GM12878 (cell line): Measurements from ENCODE around the gene KRTAP1-1. TPM values are rescaled to one million over a fixed set of nuclear protein-coding genes. Genes with fewer than 3 reads are reported as not detected.

Source experiments
- ATAC-seq: fragments of 200-7000 bp; cut with Tn5 transposase; 3 replicates; pipeline ENCODE4 v1.9.1; 2020; ENCODE audit warnings: mild to moderate bottlenecking, moderate library complexity
- BruUV-seq: library from RNA; stranded (reverse); fragments of 400-500 nt; replicated peaks from 2 replicates; lab custom pipeline; 2021; lab: Mats Ljungman, UMichigan
- CTCF ChIA-PET: fragments of 300-600 bp; sonication (Branson Sonifier 250); formaldehyde crosslinking; extraction: SDS; loops from one replicate; lab custom pipeline; 2021; ENCODE audit warnings: inconsistent platforms; lab: Yijun Ruan, JAX
- POLR2A ChIA-PET: fragments of 350-600 bp; formaldehyde crosslinking; extraction: SDS; loops from one replicate; lab custom pipeline; 2021; ENCODE audit warnings: inconsistent platforms; lab: Charles Lee
- RAD21 ChIA-PET: fragments of 300-600 bp; sonication (Branson Sonifier 250); formaldehyde crosslinking; loops from one replicate; lab custom pipeline; 2023; ENCODE audit warnings: antibody characterized with exemption; ENCODE audit not compliant: unreplicated experiment; lab: Charles Lee
- SMC1A ChIA-PET: fragments of 300-600 bp; sonication (Branson Sonifier 250); formaldehyde crosslinking; loops from one replicate; lab custom pipeline; 2023; ENCODE audit not compliant: unreplicated experiment, uncharacterized antibody; lab: Charles Lee
- DNase-seq: peaks from one replicate; pipeline ENCODE4 v3.0.0-alpha.2; 2011; ENCODE audit warnings: low read depth, low spot score
- FAIRE-seq: peaks from 3 replicates; lab custom pipeline; 2011; peaks lifted over from hg19 to GRCh38; lab: Jason Lieb, UNC
- H2AFZ ChIP-seq: 2 replicates; pipeline ENCODE4 v1.6.0; 2011; ENCODE audit warnings: low read depth, low read length, control low read depth; ENCODE audit not compliant: control insufficient read depth
- H3K27ac ChIP-seq: 2 replicates; pipeline ENCODE4 v1.5.1; 2011; ENCODE audit warnings: control low read depth; ENCODE audit not compliant: control insufficient read depth, insufficient read depth
- H3K27me3 ChIP-seq, 2 experiments: replicated peaks in 1 of 2; 2 replicates each; pipeline versions ENCODE4 v1.6.0 to v1.6.1; 2011; ENCODE audit warnings: low read length in 1 of 2; ENCODE audit not compliant: control insufficient read depth in 2 of 2, insufficient read depth in 2 of 2
- H3K36me3 ChIP-seq, 2 experiments: 2 replicates each; pipeline ENCODE4 v1.5.1; 2011; ENCODE audit warnings: low read length in 1 of 2; ENCODE audit not compliant: control insufficient read depth in 2 of 2, insufficient read depth in 2 of 2
- H3K4me1 ChIP-seq: 2 replicates; pipeline ENCODE4 v1.6.1; 2011; ENCODE audit warnings: mild to moderate bottlenecking, low read length, moderate library complexity, mixed read lengths; ENCODE audit not compliant: control insufficient read depth, insufficient read depth
- H3K4me2 ChIP-seq: 2 replicates; pipeline ENCODE4 v1.6.0; 2011; ENCODE audit warnings: control low read depth; ENCODE audit not compliant: control insufficient read depth, insufficient read depth
- H3K4me3 ChIP-seq: fragments of 200-600 bp; sonication (generic); 2 replicates; pipeline ENCODE4 v1.5.1; 2016
- H3K79me2 ChIP-seq: 2 replicates; pipeline ENCODE4 v1.6.0; 2011; ENCODE audit warnings: low read length; ENCODE audit not compliant: control insufficient read depth, insufficient read depth
- H3K9ac ChIP-seq: 2 replicates; pipeline ENCODE4 v1.8.0; 2011; ENCODE audit warnings: low read length, control low read depth, mixed read lengths; ENCODE audit not compliant: control insufficient read depth, insufficient read depth
- H3K9me3 ChIP-seq: replicated peaks from 3 replicates; pipeline ENCODE4 v1.5.1; 2011; ENCODE audit warnings: mild to moderate bottlenecking, low read length; ENCODE audit not compliant: control insufficient read depth, insufficient read depth
- H4K20me1 ChIP-seq: 2 replicates; pipeline ENCODE4 v1.6.0; 2011; ENCODE audit not compliant: control insufficient read depth, insufficient read depth
- EP300 ChIP-seq, 2 experiments: fragments of 150-350 bp in 1 of 2; IDR thresholded peaks; 2 replicates each; pipeline ENCODE4 v1.6.1; 2011 to 2012; ENCODE audit warnings: low read depth in 2 of 2, low read length in 2 of 2, borderline replicate concordance in 1 of 2, improper control_type of control experiment in 1 of 2, inconsistent platforms in 1 of 2; ENCODE audit not compliant: control insufficient read depth in 1 of 2
- ETV6 ChIP-seq, 2 experiments: fragments of 450-650 bp in 1 of 2; IDR thresholded peaks in 1 of 2; conservative IDR thresholded peaks in 1 of 2; 2 replicates each; pipeline ENCODE4 v1.6.1; 2014; ENCODE audit warnings: antibody characterized with exemption in 1 of 2, borderline replicate concordance in 1 of 2, low read depth in 1 of 2, mild to moderate bottlenecking in 1 of 2, moderate library complexity in 1 of 2
- HCFC1 ChIP-seq: fragments of 150-350 bp; IDR thresholded peaks from 2 replicates; pipeline ENCODE4 v1.6.1; 2014; ENCODE audit warnings: low read length
- HDGF ChIP-seq: fragments of 450-650 bp; IDR thresholded peaks from 2 replicates; pipeline ENCODE4 v1.6.1; 2016; ENCODE audit warnings: antibody characterized with exemption
- LARP7 ChIP-seq: fragments of 450-650 bp; IDR thresholded peaks from 2 replicates; pipeline ENCODE4 v1.6.1; 2017; ENCODE audit warnings: mild to moderate bottlenecking
- SREBF2 ChIP-seq: IDR thresholded peaks from 2 replicates; pipeline ENCODE4 v1.6.1; 2012; ENCODE audit warnings: mild to moderate bottlenecking, low read length
- WGBS: methylation state at CpG from one replicate; pipeline ENCODE4 v1.1.6; 2016; ENCODE audit warnings: low lambda C conversion rate; ENCODE audit not compliant: insufficient replicate concordance, insufficient coverage; ENCODE audit errors: missing lambda C conversion rate; 5-methylcytosine and 5-hydroxymethylcytosine counted together
- in situ Hi-C: fragments of 300-500 bp; cut with MboI; formaldehyde crosslinking; loops from 9 replicates; pipeline ENCODE4 v1.14.3; 2018; ENCODE audit warnings: mixed read lengths
- intact Hi-C: fragments of 100-400 bp; cut with micrococcal nuclease; formaldehyde crosslinking; loops from one replicate; pipeline ENCODE4 v1.14.2; 2022; ENCODE audit not compliant: unreplicated experiment
- polyA plus RNA-seq, 11 experiments: library from polyadenylated mRNA; depleted of rRNA in 4 of 11; unstranded in 6 of 11; stranded (reverse) in 5 of 11; fragments of >200 nt; fragmentation: Nextera tagmentation in 4 of 11; fragmentation: Illumina TruSeq in 1 of 11; extraction: Ambion mirVana in 4 of 11; extraction: Trizol in 1 of 11; gene quantifications; 1 replicate in 1 of 11; 2 replicates in 10 of 11; pipeline versions ENCODE4 v1.2.1 to v1.2.3, GENCODE V29; 2011 to 2016; ENCODE audit warnings: inconsistent platforms in 2 of 11, missing spikeins in 2 of 11, low read depth in 1 of 11
- total RNA-seq, 4 experiments: library from RNA; depleted of rRNA in 3 of 4; stranded (reverse); fragments of >200 nt in 3 of 4; fragmentation: Illumina TruSeq in 1 of 4; extraction: Trizol in 1 of 4; gene quantifications; 2 replicates each; pipeline versions ENCODE4 v1.2.1 to v1.2.3, GENCODE V29; 2013 to 2021
- TF ChIP-seq, protein P1 (sequence below): fragments of 450-650 bp; IDR thresholded peaks from 2 replicates; pipeline ENCODE4 v1.6.1; 2017; ENCODE audit warnings: antibody characterized with exemption, mild to moderate bottlenecking, moderate library complexity

The KRTAP1-1 gene
- total and polyA plus RNA-seq, 10 of the 15 experiments (the other 5 are each of a cell fraction or from before 2014, with no cell fraction given), result not detected

DNA sequence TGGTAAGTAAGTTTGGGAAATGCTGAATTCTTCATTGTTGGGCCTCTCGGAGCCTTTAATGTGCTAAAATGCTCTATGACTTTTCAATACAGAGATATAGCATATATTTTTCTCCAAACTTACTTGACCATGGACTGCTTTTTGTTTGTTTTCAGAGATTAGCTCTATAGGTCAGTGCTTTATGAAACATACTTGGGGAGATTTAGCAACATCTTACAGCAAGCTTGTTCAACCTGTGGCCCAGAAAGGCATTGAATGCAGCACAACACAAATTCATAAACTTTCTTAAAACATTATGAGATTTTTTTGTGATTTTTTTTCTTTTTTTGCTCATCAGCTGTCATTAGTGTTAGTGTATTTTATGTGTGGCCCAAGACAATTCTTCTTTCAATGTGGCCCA, 31.3 kb downstream of the KRTAP1-1 start:
- DNase-seq (no peak), ATAC-seq (no peak), FAIRE-seq (no peak)
- ChIA-PET RAD21 (no interaction called here), CTCF (interaction anchor here (0.8 kb wide), 1 partner anchor 45 kb away, joined by 3 read pairs; no protein-coding TSS in a partner anchor), SMC1A (no interaction called here), POLR2A (no interaction called here)
- Histone ChIP-seq H3K27me3 (peaks cover 0 to 3% of the 10 kb centered on the region in 2 experiments; a peak in 2 of 4 replicates), H2AFZ (no peak overlapping the region), H3K4me1 (no peaks in the 10 kb centered on the region), H3K36me3 (no peaks in the 10 kb centered on the region), H3K9ac (no peak overlapping the region), H3K4me3 (no peak overlapping the region), H4K20me1 (no peaks in the 10 kb centered on the region), H3K4me2 (no peak overlapping the region), H3K27ac (no peak overlapping the region), H3K79me2 (no peaks in the 10 kb centered on the region), H3K9me3 (no peaks in the 10 kb centered on the region)
- in situ Hi-C loops (no loop called here), intact Hi-C loops (no loop called here)
- no TSS peak for BruUV-seq
- TF ChIP-seq HCFC1 (no peak), ETV6 (conservative IDR thresholded peaks at IDR 0.05 in 1 of 2, IDR thresholded peaks at IDR 0.05 in 1 of 2; ENCODE audit: borderline replicate concordance in 1 of 2, low read depth in 1 of 2) (no peak), EP300 (IDR thresholded peaks at IDR 0.05; ENCODE audit: borderline replicate concordance in 1 of 2, control insufficient read depth in 1 of 2, low read depth in 2 of 2, low read length in 2 of 2) (no peak), LARP7 (no peak), HDGF (no peak), SREBF2 (no peak)
- TF ChIP-seq, protein P1, sequence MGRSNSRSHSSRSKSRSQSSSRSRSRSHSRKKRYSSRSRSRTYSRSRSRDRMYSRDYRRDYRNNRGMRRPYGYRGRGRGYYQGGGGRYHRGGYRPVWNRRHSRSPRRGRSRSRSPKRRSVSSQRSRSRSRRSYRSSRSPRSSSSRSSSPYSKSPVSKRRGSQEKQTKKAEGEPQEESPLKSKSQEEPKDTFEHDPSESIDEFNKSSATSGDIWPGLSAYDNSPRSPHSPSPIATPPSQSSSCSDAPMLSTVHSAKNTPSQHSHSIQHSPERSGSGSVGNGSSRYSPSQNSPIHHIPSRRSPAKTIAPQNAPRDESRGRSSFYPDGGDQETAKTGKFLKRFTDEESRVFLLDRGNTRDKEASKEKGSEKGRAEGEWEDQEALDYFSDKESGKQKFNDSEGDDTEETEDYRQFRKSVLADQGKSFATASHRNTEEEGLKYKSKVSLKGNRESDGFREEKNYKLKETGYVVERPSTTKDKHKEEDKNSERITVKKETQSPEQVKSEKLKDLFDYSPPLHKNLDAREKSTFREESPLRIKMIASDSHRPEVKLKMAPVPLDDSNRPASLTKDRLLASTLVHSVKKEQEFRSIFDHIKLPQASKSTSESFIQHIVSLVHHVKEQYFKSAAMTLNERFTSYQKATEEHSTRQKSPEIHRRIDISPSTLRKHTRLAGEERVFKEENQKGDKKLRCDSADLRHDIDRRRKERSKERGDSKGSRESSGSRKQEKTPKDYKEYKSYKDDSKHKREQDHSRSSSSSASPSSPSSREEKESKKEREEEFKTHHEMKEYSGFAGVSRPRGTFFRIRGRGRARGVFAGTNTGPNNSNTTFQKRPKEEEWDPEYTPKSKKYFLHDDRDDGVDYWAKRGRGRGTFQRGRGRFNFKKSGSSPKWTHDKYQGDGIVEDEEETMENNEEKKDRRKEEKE, result no peak
- 0% methylated on average over 1 of the region's 1 CpG for WGBS
